CD4-positive, alpha-beta T cell (primary cell): ENCODE measurements around the gene TTC36. TPM values are rescaled to one million over a fixed set of nuclear protein-coding genes. Genes with fewer than 3 reads are reported as not detected.

ENCODE experiments used
- ATAC-seq: fragments of 200-7000 bp; cut with Tn5 transposase; one replicate; pipeline ENCODE4 v1.10.0; 2022; ENCODE audit warnings: mild to moderate bottlenecking; ENCODE audit not compliant: poor library complexity
- CTCF ChIA-PET: fragments of 350-600 bp; sonication (Branson Sonifier 250); formaldehyde crosslinking; loops from one replicate; lab custom pipeline; 2021; ENCODE audit warnings: antibody characterized with exemption, inconsistent platforms; lab: Charles Lee
- POLR2A ChIA-PET: fragments of 350-600 bp; sonication (Branson Sonifier 250); formaldehyde crosslinking; loops from one replicate; lab custom pipeline; 2021; ENCODE audit warnings: antibody characterized with exemption, inconsistent platforms; lab: Charles Lee
- DNase-seq, 14 experiments: peaks; one replicate each; pipeline ENCODE4 v3.0.0-alpha.2; 2013 to 2020; ENCODE audit warnings: mixed read lengths in 2 of 14
- H3K27ac ChIP-seq, 2 donors: one replicate each; pipeline versions ENCODE4 v1.5.1 to v1.7.0; 2013; ENCODE audit warnings: low read length in 2 of 2, low read depth in 1 of 2, mild to moderate bottlenecking in 1 of 2
- H3K27me3 ChIP-seq, 2 experiments: 1 replicate in 1 of 2; 2 replicates in 1 of 2; pipeline versions ENCODE4 v1.6.1 to v1.7.0; 2013; ENCODE audit warnings: low read length in 2 of 2, control low read depth in 1 of 2, mild to moderate bottlenecking in 1 of 2, moderate library complexity in 1 of 2; ENCODE audit not compliant: insufficient read depth in 2 of 2, control insufficient read depth in 1 of 2
- H3K36me3 ChIP-seq: one replicate; pipeline ENCODE4 v1.6.1; 2013; ENCODE audit warnings: low read length, control low read depth; ENCODE audit not compliant: insufficient read depth
- H3K4me1 ChIP-seq: one replicate; pipeline ENCODE4 v1.6.1; 2013; ENCODE audit warnings: low read length, control low read depth; ENCODE audit not compliant: insufficient read depth
- H3K4me3 ChIP-seq: one replicate; pipeline ENCODE4 v1.5.1; 2013; ENCODE audit warnings: mild to moderate bottlenecking, low read length, moderate library complexity
- H3K9me3 ChIP-seq, 2 experiments: 1 replicate in 1 of 2; 2 replicates in 1 of 2; pipeline versions ENCODE4 v1.6.1 to v1.7.0; 2013; ENCODE audit warnings: low read length in 2 of 2, mild to moderate bottlenecking in 2 of 2, control low read depth in 1 of 2, moderate library complexity in 1 of 2; ENCODE audit not compliant: control insufficient read depth in 1 of 2, insufficient read depth in 1 of 2
- H3K27ac Mint-ChIP-seq: one replicate; pipeline ENCODE4 v1.8.0; 2020; ENCODE audit warnings: mixed read lengths
- H3K27me3 Mint-ChIP-seq: one replicate; pipeline ENCODE4 v1.8.0; 2021; ENCODE audit warnings: mixed read lengths
- H3K36me3 Mint-ChIP-seq: one replicate; pipeline ENCODE4 v1.8.0; 2021; ENCODE audit warnings: low read depth, mixed read lengths
- H3K4me1 Mint-ChIP-seq: one replicate; pipeline ENCODE4 v1.8.0; 2021; ENCODE audit warnings: low read depth, mixed read lengths
- H3K4me3 Mint-ChIP-seq: one replicate; pipeline ENCODE4 v1.8.0; 2020; ENCODE audit warnings: mild to moderate bottlenecking, mixed read lengths
- H3K9me3 Mint-ChIP-seq: one replicate; pipeline ENCODE4 v1.8.0; 2020; ENCODE audit warnings: mixed read lengths
- CTCF ChIP-seq: fragments of 200-600 bp; IDR thresholded peaks from one replicate; pipeline ENCODE4 v1.8.0; 2022; ENCODE audit warnings: antibody characterized with exemption, mild to moderate bottlenecking
- intact Hi-C, 2 experiments: fragments of 100-400 bp; cut with DNase I in 1 of 2; cut with micrococcal nuclease in 1 of 2; formaldehyde crosslinking; loops; one replicate each; pipeline versions ENCODE4 v1.15.1 to v1.9.0; 2023 to 2025; cut with DNase I, micrococcal nuclease
- total RNA-seq, 174 experiments: library from RNA in 2 of 174; stranded (reverse) in 2 of 174; gene quantifications; one replicate each; pipeline ENCODE4 v1.2.3 and lab custom pipeline; 2021 to 2026

TTC36 gene
- total RNA-seq, 2 experiments from 2014 or later = 0.30 to 0.56 TPM

- H3K36me3 Mint-ChIP-seq = peaks cover 48% of the 10 kb centered on the region
- ChIA-PET CTCF (no interaction called here), POLR2A (no interaction called here)
- Histone ChIP-seq H3K4me3 (no peak overlapping the region), H3K27me3 (no peaks in the 10 kb centered on the region), H3K27ac (no peak overlapping the region), H3K36me3 (peaks cover 14% of the 10 kb centered on the region), H3K4me1 (no peaks in the 10 kb centered on the region), H3K9me3 (no peaks in the 10 kb centered on the region)
- no peaks in the 10 kb centered on the region for H3K4me1 Mint-ChIP-seq
- H3K9me3 Mint-ChIP-seq = no peaks in the 10 kb centered on the region
- no peaks in the 10 kb centered on the region for H3K27me3 Mint-ChIP-seq
- TF ChIP-seq CTCF = no peak
- H3K27ac Mint-ChIP-seq = no peak overlapping the region
- intact Hi-C loops = no loop called here
- H3K4me3 Mint-ChIP-seq = no peak overlapping the region
- ATAC-seq (no peak), DNase-seq (no peak)
Observed at GRCh38 chr11:118544647-118545010, 17.4 kb downstream of the TTC36 start.

- Histone ChIP-seq H3K9me3 (no peaks in the 10 kb centered on the region), H3K27ac (no peak overlapping the region), H3K36me3 (peaks cover 16% of the 10 kb centered on the region), H3K4me3 (no peak overlapping the region), H3K27me3 (no peaks in the 10 kb centered on the region), H3K4me1 (no peaks in the 10 kb centered on the region)
- no peak for TF ChIP-seq CTCF
- no peaks in the 10 kb centered on the region for H3K4me1 Mint-ChIP-seq
- CTCF ChIA-PET = no interaction called here
- H3K27me3 Mint-ChIP-seq = no peaks in the 10 kb centered on the region
- peaks cover 47% of the 10 kb centered on the region for H3K36me3 Mint-ChIP-seq
- POLR2A ChIA-PET = no interaction called here
- no peak overlapping the region for H3K4me3 Mint-ChIP-seq
- ATAC-seq = no peak
- H3K9me3 Mint-ChIP-seq = no peaks in the 10 kb centered on the region
- intact Hi-C loops = no loop called here
- DNase-seq = no peak
- H3K27ac Mint-ChIP-seq = no peak overlapping the region
Observed at GRCh38 chr11:118545533-118545932, 18.3 kb downstream of the TTC36 start.

- no peak overlapping the region for H3K4me3 Mint-ChIP-seq
- no peak for TF ChIP-seq CTCF
- no peak overlapping the region for H3K27ac Mint-ChIP-seq
- DNase-seq (no peak), ATAC-seq (no peak)
- H3K9me3 Mint-ChIP-seq = no peaks in the 10 kb centered on the region
- no peaks in the 10 kb centered on the region for H3K27me3 ChIP-seq
- H3K4me1 Mint-ChIP-seq = no peaks in the 10 kb centered on the region
- H3K27ac ChIP-seq = no peak overlapping the region
- ChIA-PET CTCF (no interaction called here), POLR2A (no interaction called here)
- intact Hi-C loops = no loop called here
- H3K27me3 Mint-ChIP-seq = no peaks in the 10 kb centered on the region
- H3K4me1 ChIP-seq = no peaks in the 10 kb centered on the region
- H3K36me3 ChIP-seq = peaks cover 26% of the 10 kb centered on the region
- no peak overlapping the region for H3K4me3 ChIP-seq
- peaks cover 52% of the 10 kb centered on the region for H3K36me3 Mint-ChIP-seq
- no peaks in the 10 kb centered on the region for H3K9me3 ChIP-seq
Observed at GRCh38 chr11:118547132-118547531, 19.9 kb downstream of the TTC36 start.
